AG04449 (cell line): ENCODE data around the gene ZBTB2.
A peak's percentile ranks its signal among the peaks of the same experiment; 100 is the strongest.

ENCODE experiments used
- CTCF ChIA-PET: fragments of 350-600 bp; formaldehyde crosslinking; extraction: SDS; loops from one replicate; lab custom pipeline; 2021; ENCODE audit warnings: antibody characterized with exemption; lab: Yijun Ruan, JAX
- POLR2A ChIA-PET: fragments of 400-600, 350-600 bp; formaldehyde crosslinking; extraction: SDS; loops from one replicate; lab custom pipeline; 2020; ENCODE audit warnings: antibody characterized with exemption, inconsistent platforms; lab: Yijun Ruan, JAX
- DNase-seq: peaks from one replicate; pipeline ENCODE4 v3.0.0-alpha.2; 2010; ENCODE audit warnings: low read depth, low spot score
- H3K4me3 ChIP-seq: 2 replicates; pipeline ENCODE4 v1.5.1; 2011; ENCODE audit warnings: low read depth, mild to moderate bottlenecking, control low read depth, low read length
- TF ChIP-seq, protein P1 (sequence below): IDR thresholded peaks from one replicate; pipeline ENCODE4 v1.5.1; 2011; ENCODE audit warnings: mild to moderate bottlenecking, moderate library complexity, low read length, control low read depth, inconsistent platforms; ENCODE audit not compliant: insufficient read depth; ENCODE audit errors: missing control alignments

Gene ZBTB2, protein sequence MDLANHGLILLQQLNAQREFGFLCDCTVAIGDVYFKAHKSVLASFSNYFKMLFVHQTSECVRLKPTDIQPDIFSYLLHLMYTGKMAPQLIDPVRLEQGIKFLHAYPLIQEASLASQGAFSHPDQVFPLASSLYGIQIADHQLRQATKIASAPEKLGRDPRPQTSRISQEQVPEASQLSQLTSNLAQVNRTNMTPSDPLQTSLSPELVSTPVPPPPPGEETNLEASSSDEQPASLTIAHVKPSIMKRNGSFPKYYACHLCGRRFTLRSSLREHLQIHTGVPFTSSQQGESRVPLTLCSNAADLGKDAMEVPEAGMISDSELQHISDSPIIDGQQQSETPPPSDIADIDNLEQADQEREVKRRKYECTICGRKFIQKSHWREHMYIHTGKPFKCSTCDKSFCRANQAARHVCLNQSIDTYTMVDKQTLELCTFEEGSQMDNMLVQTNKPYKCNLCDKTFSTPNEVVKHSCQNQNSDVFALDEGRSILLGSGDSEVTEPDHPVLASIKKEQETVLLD

DNA sequence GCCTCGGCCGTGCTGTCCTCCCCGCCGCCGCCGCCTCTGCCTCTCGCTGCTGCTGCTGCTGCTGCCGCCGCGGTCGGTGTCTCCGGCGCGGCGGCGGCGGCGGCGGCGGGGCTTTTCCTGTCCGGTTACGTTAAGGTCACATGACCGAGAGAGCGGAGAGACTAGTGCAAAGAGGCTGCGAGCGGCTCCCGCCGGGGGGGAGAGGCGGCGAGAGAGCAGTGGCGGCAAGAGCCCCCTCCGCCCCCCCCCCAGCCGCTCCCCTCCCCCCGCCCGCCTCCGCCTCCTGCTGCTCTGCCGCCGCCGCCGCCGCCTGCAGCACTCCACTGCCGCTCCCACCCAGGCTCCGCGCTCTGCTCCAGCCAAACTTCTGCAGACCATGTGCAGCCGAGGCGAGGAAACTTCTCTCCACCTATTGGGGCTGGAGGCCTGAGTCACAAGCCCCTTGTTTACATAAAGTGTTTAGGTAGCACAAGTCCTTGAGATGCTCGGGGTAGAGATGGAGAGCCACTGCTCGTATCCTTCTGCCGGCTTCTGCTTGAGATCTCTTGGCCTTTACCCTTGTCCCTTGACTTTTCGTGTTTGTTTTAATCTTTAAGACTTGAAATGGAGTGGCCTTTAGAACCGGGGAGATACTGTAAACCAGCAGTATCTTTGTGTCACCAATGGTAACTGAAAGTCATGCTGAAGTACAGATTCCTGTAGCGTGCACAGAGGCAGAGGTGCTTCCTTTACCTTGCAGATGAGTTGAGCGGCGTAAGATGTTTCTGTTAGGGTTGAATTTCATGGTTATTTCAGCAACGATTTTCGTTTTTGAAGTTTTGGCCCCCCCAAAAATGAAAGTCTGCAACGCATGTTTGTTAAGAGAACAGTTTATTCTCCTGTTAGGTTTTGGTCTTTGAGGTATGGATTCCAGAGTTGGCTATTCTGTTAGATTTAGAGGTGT, at the start of gene ZBTB2:
Gene ZBTB2 (minus strand): TSS at position 89 of the 943 bp plus-strand sequence. CDS start 17,922 bp downstream, outside the sequence.
- DNase-seq = no peak
- CTCF ChIA-PET = interaction anchor here (1.8 kb wide), 1 partner anchor 14 kb away, joined by 6 read pairs; no protein-coding TSS in a partner anchor
- peak within 1 kb of the TSS; percentile 79 for H3K4me3 ChIP-seq
- POLR2A ChIA-PET = no interaction called here
- TF ChIP-seq, protein P1, sequence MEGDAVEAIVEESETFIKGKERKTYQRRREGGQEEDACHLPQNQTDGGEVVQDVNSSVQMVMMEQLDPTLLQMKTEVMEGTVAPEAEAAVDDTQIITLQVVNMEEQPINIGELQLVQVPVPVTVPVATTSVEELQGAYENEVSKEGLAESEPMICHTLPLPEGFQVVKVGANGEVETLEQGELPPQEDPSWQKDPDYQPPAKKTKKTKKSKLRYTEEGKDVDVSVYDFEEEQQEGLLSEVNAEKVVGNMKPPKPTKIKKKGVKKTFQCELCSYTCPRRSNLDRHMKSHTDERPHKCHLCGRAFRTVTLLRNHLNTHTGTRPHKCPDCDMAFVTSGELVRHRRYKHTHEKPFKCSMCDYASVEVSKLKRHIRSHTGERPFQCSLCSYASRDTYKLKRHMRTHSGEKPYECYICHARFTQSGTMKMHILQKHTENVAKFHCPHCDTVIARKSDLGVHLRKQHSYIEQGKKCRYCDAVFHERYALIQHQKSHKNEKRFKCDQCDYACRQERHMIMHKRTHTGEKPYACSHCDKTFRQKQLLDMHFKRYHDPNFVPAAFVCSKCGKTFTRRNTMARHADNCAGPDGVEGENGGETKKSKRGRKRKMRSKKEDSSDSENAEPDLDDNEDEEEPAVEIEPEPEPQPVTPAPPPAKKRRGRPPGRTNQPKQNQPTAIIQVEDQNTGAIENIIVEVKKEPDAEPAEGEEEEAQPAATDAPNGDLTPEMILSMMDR = no peak

DNA sequence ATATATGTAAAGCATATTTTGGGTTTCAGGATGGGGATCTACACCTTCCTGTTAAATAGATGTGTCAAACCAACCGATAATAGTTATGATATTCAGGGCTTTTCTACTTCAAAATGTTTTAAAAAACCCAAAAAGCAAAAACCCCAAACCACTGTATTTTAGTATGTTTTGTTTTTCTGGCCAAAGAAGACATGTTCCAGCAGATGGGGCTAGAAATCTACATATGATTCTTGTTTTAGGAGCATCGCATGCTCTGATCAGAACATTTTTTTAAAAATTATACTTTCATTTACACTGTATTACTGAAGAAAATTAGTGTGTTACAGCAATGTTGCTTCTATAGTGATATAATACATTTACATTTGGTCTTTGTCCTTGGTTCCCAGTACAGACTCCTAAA, 49.6 kb upstream of the ZBTB2 start:
- TF ChIP-seq, protein P1 = peak; percentile 26
- no peak for DNase-seq
- ChIA-PET POLR2A (interaction anchor here (0.8 kb wide), 1 partner anchor 11 kb away, joined by 3 read pairs; the partner anchor contains the start of gene RMND1), CTCF (interaction anchor here (0.8 to 7.1 kb wide), 15 partner anchors 8 to 684 kb away, joined by 3 to 67 read pairs (median 4); partner anchors contain the start of gene RMND1)
- no peak overlapping the region for H3K4me3 ChIP-seq

DNA sequence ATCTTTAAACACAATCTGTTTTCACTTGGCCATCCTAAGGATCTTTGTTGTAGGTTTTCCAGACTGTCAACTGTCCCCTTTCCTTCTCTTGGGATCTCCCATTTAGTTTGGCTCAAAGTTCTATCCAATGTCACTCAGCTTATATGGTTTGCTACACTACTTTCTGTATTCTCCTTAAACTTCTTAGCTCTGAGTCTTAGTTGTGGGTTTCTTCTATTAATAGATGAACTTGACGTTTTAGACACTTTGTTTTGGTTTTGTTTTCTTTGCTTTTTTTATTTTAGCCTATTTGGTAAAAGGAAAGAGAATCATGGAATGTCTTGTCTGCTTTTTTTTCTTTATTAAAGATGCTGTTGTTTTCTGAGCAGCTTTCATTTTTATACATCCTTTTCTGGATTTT, 49.1 kb upstream of the ZBTB2 start:
- POLR2A ChIA-PET = no interaction called here
- DNase-seq = no peak
- CTCF ChIA-PET = interaction anchor here (1.0 to 7.1 kb wide), 7 partner anchors 8 to 684 kb away, joined by 3 to 67 read pairs (median 6); partner anchors contain the start of gene RMND1
- TF ChIP-seq, protein P1 = no peak
- no peak overlapping the region for H3K4me3 ChIP-seq

DNA sequence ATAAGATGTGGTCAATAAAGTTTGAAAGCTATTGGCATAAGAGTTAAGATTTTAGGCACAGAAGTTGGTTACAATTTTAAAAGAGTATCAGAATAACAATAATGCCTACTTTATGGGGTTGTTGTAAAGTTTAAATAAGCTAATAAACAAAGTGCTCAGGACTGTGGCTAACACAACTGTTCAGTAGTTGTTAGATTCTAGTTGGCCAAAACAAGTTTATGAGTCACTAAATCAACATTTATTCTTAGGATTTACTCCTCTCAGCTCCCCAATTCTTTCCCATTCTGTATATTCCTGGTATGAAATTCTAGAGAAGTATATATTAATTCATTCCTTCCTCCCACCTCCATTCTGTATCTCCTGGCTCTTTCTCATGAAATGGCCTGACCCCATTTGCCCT, 46.0 kb upstream of the ZBTB2 start:
- no peak for DNase-seq
- TF ChIP-seq, protein P1 = no peak
- ChIA-PET POLR2A (interaction anchor here (1.0 kb wide), 1 partner anchor 9 kb away, joined by 7 read pairs; no protein-coding TSS in a partner anchor), CTCF (interaction anchor here (1.1 to 7.1 kb wide), 5 partner anchors 8 to 40 kb away, joined by 3 to 67 read pairs (median 6); no protein-coding TSS in a partner anchor)
- no peak overlapping the region for H3K4me3 ChIP-seq

DNA sequence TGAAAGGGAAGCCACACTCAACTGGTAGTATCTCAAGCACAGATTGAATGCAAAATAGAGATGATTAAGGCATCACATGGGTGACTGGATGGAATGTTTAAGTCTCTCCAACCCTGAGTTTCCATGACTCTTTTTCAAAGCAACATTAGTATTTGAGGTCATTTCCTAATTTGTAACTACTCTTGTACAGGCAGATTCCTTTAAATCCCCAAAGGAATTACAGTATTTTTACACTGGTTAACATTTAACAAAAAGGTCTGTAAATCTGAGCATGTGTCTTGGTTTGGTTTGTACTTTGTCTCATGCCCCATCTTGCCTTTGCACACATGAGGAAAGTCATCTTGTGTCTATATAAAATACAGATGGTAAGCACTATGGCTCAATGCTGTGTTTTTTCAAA, 45.4 kb upstream of the ZBTB2 start:
- ChIA-PET CTCF (interaction anchor here (1.3 to 7.1 kb wide), 5 partner anchors 9 to 40 kb away, joined by 3 to 67 read pairs (median 6); no protein-coding TSS in a partner anchor), POLR2A (interaction anchor here (1.0 kb wide), 1 partner anchor 9 kb away, joined by 7 read pairs; no protein-coding TSS in a partner anchor)
- H3K4me3 ChIP-seq = no peak overlapping the region
- DNase-seq = no peak
- TF ChIP-seq, protein P1 = no peak
